IMR-90 (cell line): ENCODE data around the gene ARVCF. TPM values are rescaled to one million over a fixed set of nuclear protein-coding genes. Genes with fewer than 3 reads are reported as not detected.

Experiments
- ATAC-seq: fragments of 200-7000 bp; cut with Tn5 transposase; 2 replicates; pipeline ENCODE4 v1.9.1; 2020; ENCODE audit warnings: low read depth, mild to moderate bottlenecking, moderate library complexity
- BruUV-seq: library from RNA; stranded (reverse); fragments of 400-500 nt; replicated peaks from 2 replicates; lab custom pipeline; 2021; lab: Mats Ljungman, UMichigan
- CTCF ChIA-PET: fragments of 300-600 bp; formaldehyde crosslinking; extraction: SDS; loops from one replicate; lab custom pipeline; 2021; ENCODE audit warnings: antibody characterized with exemption; lab: Yijun Ruan, JAX
- POLR2A ChIA-PET: fragments of 300-600 bp; sonication (Branson Sonifier 250); formaldehyde crosslinking; loops from one replicate; lab custom pipeline; 2022; ENCODE audit warnings: antibody characterized with exemption; ENCODE audit not compliant: unreplicated experiment; lab: Charles Lee
- DNase-seq: peaks from one replicate; pipeline ENCODE4 v3.0.0; 2013
- H2AFZ ChIP-seq: replicated peaks from 2 replicates; pipeline ENCODE3; 2013; ENCODE audit warnings: low read length, mild to moderate bottlenecking; ENCODE audit not compliant: poor library complexity
- H2AK5ac ChIP-seq: 2 replicates; pipeline ENCODE4 v1.6.1; 2013; ENCODE audit warnings: low read depth, low read length, inconsistent platforms
- H2AK9ac ChIP-seq: replicated peaks from 2 replicates; pipeline ENCODE3; 2013; ENCODE audit warnings: mild to moderate bottlenecking, low read depth, low read length, moderate library complexity; ENCODE audit not compliant: poor library complexity
- H2BK120ac ChIP-seq: 2 replicates; pipeline ENCODE4 v1.6.1; 2013; ENCODE audit warnings: low read depth, low read length, inconsistent platforms
- H2BK15ac ChIP-seq: 3 replicates; pipeline ENCODE4 v1.6.1; 2013; ENCODE audit warnings: low read depth, low read length, inconsistent platforms
- H2BK20ac ChIP-seq: 2 replicates; pipeline ENCODE4 v1.6.1; 2013; ENCODE audit warnings: low read depth, mild to moderate bottlenecking, inconsistent platforms, low read length, moderate library complexity
- H2BK5ac ChIP-seq: 2 replicates; pipeline ENCODE4 v1.6.1; 2013; ENCODE audit warnings: mild to moderate bottlenecking, low read depth, low read length, inconsistent platforms; ENCODE audit not compliant: poor library complexity, severe bottlenecking
- H3K14ac ChIP-seq: replicated peaks from 2 replicates; pipeline ENCODE4 v1.6.1; 2013; ENCODE audit warnings: low read depth, low read length, inconsistent platforms
- H3K18ac ChIP-seq: 2 replicates; pipeline ENCODE4 v1.6.1; 2013; ENCODE audit warnings: low read depth, low read length, control low read depth
- H3K23ac ChIP-seq: 2 replicates; pipeline ENCODE4 v1.6.1; 2013; ENCODE audit warnings: low read depth, low read length, inconsistent platforms
- H3K27ac ChIP-seq: 2 replicates; pipeline ENCODE4 v1.5.1; 2013; ENCODE audit warnings: mild to moderate bottlenecking, control low read depth, low read length; ENCODE audit not compliant: insufficient read depth
- H3K27me3 ChIP-seq: 2 replicates; pipeline ENCODE4 v1.6.1; 2013; ENCODE audit warnings: low read length; ENCODE audit not compliant: control insufficient read depth, insufficient read depth
- H3K36me3 ChIP-seq: 2 replicates; pipeline ENCODE4 v1.6.1; 2013; ENCODE audit warnings: low read length, mixed read lengths; ENCODE audit not compliant: control insufficient read depth, insufficient read depth
- H3K4ac ChIP-seq: 2 replicates; pipeline ENCODE4 v1.6.1; 2013; ENCODE audit warnings: low read depth, low read length, inconsistent platforms
- H3K4me1 ChIP-seq: 2 replicates; pipeline ENCODE4 v1.6.1; 2013; ENCODE audit warnings: low read length, mixed read lengths; ENCODE audit not compliant: control insufficient read depth, insufficient read depth
- H3K4me2 ChIP-seq: 2 replicates; pipeline ENCODE4 v1.6.1; 2013; ENCODE audit warnings: low read depth, mild to moderate bottlenecking, control low read depth, low read length, moderate library complexity
- H3K4me3 ChIP-seq: 2 replicates; pipeline ENCODE4 v1.5.1; 2013; ENCODE audit warnings: low read depth, mild to moderate bottlenecking, control low read depth, low read length, moderate library complexity; ENCODE audit not compliant: insufficient read depth
- H3K56ac ChIP-seq: 2 replicates; pipeline ENCODE4 v1.6.1; 2013; ENCODE audit warnings: low read length, inconsistent platforms; ENCODE audit not compliant: insufficient read depth; ENCODE audit errors: extremely low read depth
- H3K79me1 ChIP-seq, 2 experiments: 2 replicates each; pipeline ENCODE4 v1.6.1; 2013; ENCODE audit warnings: low read length in 2 of 2, inconsistent platforms in 1 of 2, low read depth in 1 of 2
- H3K9ac ChIP-seq: 2 replicates; pipeline ENCODE4 v1.6.1; 2013; ENCODE audit warnings: low read depth, low read length, control low read depth
- H3K9me1 ChIP-seq: 2 replicates; pipeline ENCODE4 v1.6.1; 2013; ENCODE audit warnings: low read length, inconsistent platforms; ENCODE audit not compliant: insufficient read depth
- H3K9me3 ChIP-seq: 2 replicates; pipeline ENCODE4 v1.6.1; 2013; ENCODE audit warnings: low read length; ENCODE audit not compliant: control insufficient read depth, insufficient read depth
- H4K20me1 ChIP-seq: 2 replicates; pipeline ENCODE4 v1.6.1; 2013; ENCODE audit warnings: low read length, inconsistent platforms; ENCODE audit not compliant: insufficient read depth
- H4K5ac ChIP-seq: 2 replicates; pipeline ENCODE4 v1.6.1; 2013; ENCODE audit warnings: mild to moderate bottlenecking, low read depth, low read length, control low read depth
- H4K8ac ChIP-seq, 2 experiments: 2 replicates each; pipeline ENCODE4 v1.6.1; 2013; ENCODE audit warnings: low read depth in 2 of 2, low read length in 2 of 2, control low read depth in 1 of 2, inconsistent platforms in 1 of 2
- H4K91ac ChIP-seq: 2 replicates; pipeline ENCODE4 v1.6.1; 2013; ENCODE audit warnings: low read depth, low read length, inconsistent platforms; ENCODE audit not compliant: insufficient read depth
- BHLHE40 ChIP-seq: fragments of 150-350 bp; IDR thresholded peaks from 2 replicates; pipeline ENCODE4 v1.6.1; 2016; ENCODE audit warnings: mild to moderate bottlenecking, low read depth, low read length
- CEBPB ChIP-seq: IDR thresholded peaks from 2 replicates; pipeline ENCODE4 v1.6.1; 2012; ENCODE audit warnings: low read depth, low read length, improper control_type of control experiment
- CHD1 ChIP-seq: IDR thresholded peaks from 2 replicates; pipeline ENCODE4 v1.6.1; 2012; ENCODE audit warnings: low read depth, low read length, improper control_type of control experiment
- CTCF ChIP-seq: conservative IDR thresholded peaks from 2 replicates; pipeline ENCODE4 v1.5.1; 2012; ENCODE audit warnings: mild to moderate bottlenecking, low read depth, low read length, improper control_type of control experiment
- ELK1 ChIP-seq: fragments of 150-350 bp; IDR thresholded peaks from 2 replicates; pipeline ENCODE4 v1.6.1; 2016; ENCODE audit warnings: low read depth, mild to moderate bottlenecking, low read length, moderate library complexity, borderline replicate concordance
- FOS ChIP-seq: fragments of 150-350 bp; IDR thresholded peaks from 2 replicates; pipeline ENCODE4 v1.6.1; 2016; ENCODE audit warnings: low read depth, low read length
- MAFK ChIP-seq: IDR thresholded peaks from 2 replicates; pipeline ENCODE4 v1.6.1; 2012; ENCODE audit warnings: low read depth, low read length, improper control_type of control experiment
- MAZ ChIP-seq: IDR thresholded peaks from 2 replicates; pipeline ENCODE4 v1.6.1; 2012; ENCODE audit warnings: low read depth, mild to moderate bottlenecking, low read length, improper control_type of control experiment, moderate library complexity, borderline replicate concordance
- MXI1 ChIP-seq: IDR thresholded peaks from 2 replicates; pipeline ENCODE4 v1.6.1; 2012; ENCODE audit warnings: low read depth, mild to moderate bottlenecking, low read length, moderate library complexity, borderline replicate concordance
- NFE2L2 ChIP-seq: fragments of 150-350 bp; IDR thresholded peaks from 2 replicates; pipeline ENCODE4 v1.6.1; 2016; ENCODE audit warnings: low read depth, mild to moderate bottlenecking, low read length
- RCOR1 ChIP-seq: IDR thresholded peaks from 2 replicates; pipeline ENCODE4 v1.6.1; 2012; ENCODE audit warnings: mild to moderate bottlenecking, low read length, improper control_type of control experiment; ENCODE audit not compliant: insufficient replicate concordance
- RFX5 ChIP-seq: IDR thresholded peaks from 2 replicates; pipeline ENCODE4 v1.8.0; 2012; ENCODE audit warnings: low read depth, mild to moderate bottlenecking, low read length, moderate library complexity
- SMC3 ChIP-seq: fragments of 150-350 bp; IDR thresholded peaks from 2 replicates; pipeline ENCODE4 v1.6.1; 2016; ENCODE audit warnings: low read depth, mild to moderate bottlenecking, antibody characterized with exemption, low read length, moderate library complexity
- USF2 ChIP-seq: fragments of 150-350 bp; IDR thresholded peaks from 2 replicates; pipeline ENCODE4 v1.6.1; 2017; ENCODE audit warnings: mild to moderate bottlenecking, antibody characterized with exemption, low read length, low read depth
- WGBS, 2 experiments: methylation state at CpG; one replicate each; pipeline versions ENCODE4 v1.1.5 to v1.1.7; 2013; ENCODE audit warnings: missing lambda C conversion rate in 2 of 2; ENCODE audit not compliant: insufficient read length in 1 of 2; ENCODE audit errors: extremely low coverage in 2 of 2; 5-methylcytosine and 5-hydroxymethylcytosine counted together
- dilution Hi-C: fragments of 300-500 bp; cut with HindIII; formaldehyde crosslinking; loops from one replicate; pipeline ENCODE4 v1.14.3; 2018; ENCODE audit warnings: low sequenced_read_pairs; ENCODE audit not compliant: unreplicated experiment
- in situ Hi-C: fragments of 300-500 bp; cut with MboI; formaldehyde crosslinking; loops from 3 replicates; pipeline ENCODE4 v1.14.3; 2019; ENCODE audit warnings: low sequenced_read_pairs, inconsistent platforms, mixed read lengths
- intact Hi-C: fragments of 100-400 bp; cut with micrococcal nuclease; formaldehyde crosslinking; loops from 2 replicates; pipeline ENCODE4 v1.10.0; 2022
- polyA plus RNA-seq, 3 experiments: library from polyadenylated mRNA; depleted of rRNA; stranded (reverse); fragments of >200 nt; gene quantifications; 2 replicates each; pipeline ENCODE4 v1.2.3, GENCODE V29; 2012; ENCODE audit warnings: low replicate concordance in 1 of 3
- total RNA-seq: library from RNA; depleted of rRNA; stranded (reverse); fragments of >200 nt; gene quantifications from 2 replicates; pipeline ENCODE4 v1.2.3, GENCODE V29; 2012

ARVCF gene
- total and polyA plus RNA-seq, 2 of the 4 experiments (the other 2 are of a cell fraction) = 8.6 to 14.1 TPM

DNA sequence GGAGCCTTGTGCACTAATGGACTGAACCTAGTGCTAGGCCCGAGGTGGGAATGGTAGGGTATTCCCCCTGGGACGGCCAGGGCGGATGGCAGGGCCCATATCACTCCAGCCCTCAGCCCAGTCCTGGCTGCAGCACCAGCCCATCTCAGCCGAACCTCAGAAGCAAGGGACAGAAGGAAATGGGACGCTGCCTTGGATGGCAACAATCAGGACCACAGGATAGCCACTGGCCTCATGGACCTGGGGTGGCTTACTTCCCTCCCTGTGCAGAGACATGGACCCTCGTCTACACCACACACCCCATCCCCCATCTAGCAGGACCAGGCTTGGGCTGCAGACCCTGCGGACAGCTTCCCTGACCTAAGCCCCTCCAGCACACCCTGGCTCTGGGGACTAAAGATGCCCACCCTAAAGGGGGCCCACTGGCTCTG is 24.1 kb downstream of the ARVCF start:
- no peak overlapping the region for H3K4me3 ChIP-seq
- H2BK120ac ChIP-seq = no peak overlapping the region
- peak overlapping the region; percentile 12; the same call in 1 of the 2 replicates for H2AK5ac ChIP-seq
- H2BK5ac ChIP-seq = no peak overlapping the region
- TF ChIP-seq USF2 = no peak
- TF ChIP-seq BHLHE40 = no peak
- TF ChIP-seq RCOR1 = no peak
- TF ChIP-seq FOS = no peak
- TF ChIP-seq CHD1 = no peak
- no peak for TF ChIP-seq ELK1
- no peak for TF ChIP-seq MXI1
- TF ChIP-seq RFX5 = no peak
- TF ChIP-seq CEBPB = no peak
- TF ChIP-seq NFE2L2 = no peak
- no peak for TF ChIP-seq MAFK
- no peak for TF ChIP-seq SMC3
- TF ChIP-seq CTCF = no peak
- no peak for TF ChIP-seq MAZ
- no peak overlapping the region for H4K91ac ChIP-seq
- no TSS peak for BruUV-seq
- in situ Hi-C loops (no loop called here), intact Hi-C loops (no loop called here), dilution Hi-C loops (no loop called here)
- no peak for DNase-seq
- H2AK9ac ChIP-seq = no peak overlapping the region
- no peaks in the 10 kb centered on the region for H3K36me3 ChIP-seq
- H3K14ac ChIP-seq = no peak overlapping the region
- H3K9ac ChIP-seq = no peak overlapping the region
- no peak overlapping the region for H3K27ac ChIP-seq
- H3K9me1 ChIP-seq = 0 out of 2 replicates have a peak, but pooled peaks cover 7% of the 10 kb centered on the region
- peaks cover under 1% of the 10 kb centered on the region; the same call in 1 of the 2 replicates for H4K20me1 ChIP-seq
- no peaks in the 10 kb centered on the region; the same call in 1 of the 2 replicates for H3K27me3 ChIP-seq
- no peak overlapping the region for H3K4ac ChIP-seq
- H3K4me2 ChIP-seq = no peak overlapping the region
- no peaks in the 10 kb centered on the region for H3K9me3 ChIP-seq
- H2BK20ac ChIP-seq = no peak overlapping the region
- H3K79me1 ChIP-seq = no peaks in the 10 kb centered on the region
- ATAC-seq = no peak
- no peak overlapping the region for H2BK15ac ChIP-seq
- ChIA-PET CTCF (interaction anchor here (0.5 kb wide), 1 partner anchor 252 kb away, joined by 3 read pairs; no protein-coding TSS in a partner anchor), POLR2A (no interaction called here)
- H3K23ac ChIP-seq = no peak overlapping the region
- peaks cover 16% of the 10 kb centered on the region for H3K4me1 ChIP-seq
- no peak overlapping the region for H4K5ac ChIP-seq
- no peak overlapping the region for H2AFZ ChIP-seq
- H4K8ac ChIP-seq = no peak overlapping the region
- no peak overlapping the region for H3K18ac ChIP-seq
- 76% methylated on average over 4 of the region's 7 CpGs; no CpG with 5 or more reads in 1 of the 2 experiments for WGBS, 2 experiments
- no peak overlapping the region for H3K56ac ChIP-seq
